Activated naive CD4-positive, alpha-beta T cell treated with anti-CD3 and anti-CD28 coated beads, Interleukin-2, amount 10 ng/mL, durations not matched to agents 7 days and 5 days (primary cell): Measurements from ENCODE around the gene UBE2QL1.

Experiments
- CTCF ChIA-PET: fragments of 350-600 bp; sonication (Branson Sonifier 250); formaldehyde crosslinking; loops from one replicate; lab custom pipeline; 2021; ENCODE audit warnings: antibody characterized with exemption; lab: Charles Lee
- DNase-seq: peaks from one replicate; pipeline ENCODE4 v3.0.0-alpha.2; 2020
- H3K27ac Mint-ChIP-seq: one replicate; pipeline ENCODE4 v1.8.0; 2021; ENCODE audit warnings: mild to moderate bottlenecking, moderate library complexity, mixed read lengths
- H3K27me3 Mint-ChIP-seq: one replicate; pipeline ENCODE4 v1.8.0; 2021; ENCODE audit warnings: mild to moderate bottlenecking, mixed read lengths
- H3K36me3 Mint-ChIP-seq: one replicate; pipeline ENCODE4 v1.8.0; 2021; ENCODE audit warnings: mixed read lengths
- H3K4me1 Mint-ChIP-seq: one replicate; pipeline ENCODE4 v1.8.0; 2021; ENCODE audit warnings: mixed read lengths
- H3K4me3 Mint-ChIP-seq: one replicate; pipeline ENCODE4 v1.8.0; 2021; ENCODE audit warnings: mild to moderate bottlenecking, moderate library complexity, mixed read lengths
- H3K9me3 Mint-ChIP-seq: one replicate; pipeline ENCODE4 v1.8.0; 2021; ENCODE audit warnings: mixed read lengths

UBE2QL1 gene

GRCh38 chr5:6417657-6418056 is 31.0 kb upstream of the UBE2QL1 start:
- Mint-ChIP-seq H3K27ac (no peak overlapping the region), H3K36me3 (no peaks in the 10 kb centered on the region), H3K4me3 (no peak overlapping the region), H3K9me3 (no peaks in the 10 kb centered on the region), H3K27me3 (peaks cover 31% of the 10 kb centered on the region), H3K4me1 (no peaks in the 10 kb centered on the region)
- DNase-seq: no peak
- CTCF ChIA-PET: interaction anchor here (1.1 kb wide), 1 partner anchor 25 kb away, joined by 3 read pairs; no protein-coding TSS in a partner anchor

- Mint-ChIP-seq H3K9me3 (no peaks in the 10 kb centered on the region), H3K27me3 (peaks cover 25% of the 10 kb centered on the region), H3K27ac (no peak overlapping the region), H3K36me3 (no peaks in the 10 kb centered on the region), H3K4me3 (no peak overlapping the region), H3K4me1 (no peaks in the 10 kb centered on the region)
- CTCF ChIA-PET: interaction anchor here (1.1 kb wide), 1 partner anchor 24 kb away, joined by 3 read pairs; no protein-coding TSS in a partner anchor
- no peak for DNase-seq
Measured at GRCh38 chr5:6418679-6419276, 29.9 kb upstream of the UBE2QL1 start.

DNA sequence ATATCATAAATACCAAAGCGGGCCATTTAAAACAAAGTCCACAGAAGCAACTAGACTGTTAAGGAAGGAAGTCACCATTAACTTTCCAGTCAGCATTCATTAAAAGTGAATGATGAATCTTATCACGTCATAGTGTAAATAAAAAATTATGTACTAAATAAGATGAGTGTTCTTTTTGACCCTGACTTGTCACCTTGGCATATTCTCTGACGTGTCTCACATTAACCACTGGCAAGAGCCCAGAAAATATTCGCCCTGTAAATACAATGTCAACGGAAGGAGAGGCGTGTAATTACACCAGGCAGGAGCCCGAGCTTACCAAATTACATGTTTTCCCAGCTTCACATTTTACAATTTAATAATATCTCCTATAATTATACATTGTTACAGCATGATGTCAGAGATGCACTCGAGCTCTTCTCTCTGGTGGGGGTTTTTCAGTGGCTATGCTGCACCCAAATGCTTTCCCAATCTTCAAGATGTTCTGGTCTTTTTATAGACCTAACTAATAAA is 29.3 kb upstream of the UBE2QL1 start:
- Mint-ChIP-seq H3K36me3 (no peaks in the 10 kb centered on the region), H3K9me3 (no peaks in the 10 kb centered on the region), H3K4me1 (no peaks in the 10 kb centered on the region), H3K27me3 (peaks cover 27% of the 10 kb centered on the region), H3K4me3 (no peak overlapping the region), H3K27ac (no peak overlapping the region)
- DNase-seq: no peak
- CTCF ChIA-PET: no interaction called here

DNA sequence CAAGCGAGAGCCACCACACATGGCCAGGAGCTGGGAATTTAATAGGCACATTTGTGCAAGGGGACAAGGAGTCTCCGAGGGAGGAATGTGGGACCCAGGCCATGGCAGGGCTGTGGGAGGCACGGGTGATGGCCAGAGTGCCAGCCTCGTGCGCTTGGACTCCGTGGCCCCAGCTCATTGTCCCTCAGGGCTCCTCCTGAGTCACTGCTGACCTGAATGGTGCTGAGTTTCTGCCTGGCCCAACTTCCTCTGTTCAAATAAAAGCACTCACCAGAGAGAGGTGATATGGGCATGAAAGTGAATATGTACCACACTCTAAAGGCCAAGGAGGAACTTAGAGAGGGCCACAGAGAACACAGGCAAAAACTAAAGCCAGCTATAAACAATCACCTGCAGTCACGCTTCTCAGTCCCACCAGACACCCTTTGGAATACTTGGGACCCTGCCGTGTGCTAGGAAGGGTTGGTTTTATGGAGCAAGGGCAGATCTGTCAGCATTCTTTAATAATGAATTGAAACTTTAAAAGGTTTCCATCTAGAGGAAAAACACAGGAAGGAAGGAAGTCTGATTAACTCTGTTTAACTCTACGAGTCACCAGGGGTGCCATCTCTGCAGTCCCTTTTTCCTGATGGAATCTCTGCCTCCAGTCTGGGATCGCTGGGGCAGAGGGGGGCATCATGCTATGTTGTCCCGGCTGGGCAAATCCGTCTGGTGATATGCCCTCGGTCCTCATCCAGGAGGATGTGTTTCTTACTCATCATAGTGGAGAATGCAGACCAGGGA is 25.1 kb upstream of the UBE2QL1 start:
- H3K4me1 Mint-ChIP-seq: no peaks in the 10 kb centered on the region
- peaks cover 35% of the 10 kb centered on the region for H3K27me3 Mint-ChIP-seq
- no peak for DNase-seq
- no peaks in the 10 kb centered on the region for H3K9me3 Mint-ChIP-seq
- H3K27ac Mint-ChIP-seq: no peak overlapping the region
- H3K36me3 Mint-ChIP-seq: no peaks in the 10 kb centered on the region
- CTCF ChIA-PET: no interaction called here
- H3K4me3 Mint-ChIP-seq: no peak overlapping the region

DNA sequence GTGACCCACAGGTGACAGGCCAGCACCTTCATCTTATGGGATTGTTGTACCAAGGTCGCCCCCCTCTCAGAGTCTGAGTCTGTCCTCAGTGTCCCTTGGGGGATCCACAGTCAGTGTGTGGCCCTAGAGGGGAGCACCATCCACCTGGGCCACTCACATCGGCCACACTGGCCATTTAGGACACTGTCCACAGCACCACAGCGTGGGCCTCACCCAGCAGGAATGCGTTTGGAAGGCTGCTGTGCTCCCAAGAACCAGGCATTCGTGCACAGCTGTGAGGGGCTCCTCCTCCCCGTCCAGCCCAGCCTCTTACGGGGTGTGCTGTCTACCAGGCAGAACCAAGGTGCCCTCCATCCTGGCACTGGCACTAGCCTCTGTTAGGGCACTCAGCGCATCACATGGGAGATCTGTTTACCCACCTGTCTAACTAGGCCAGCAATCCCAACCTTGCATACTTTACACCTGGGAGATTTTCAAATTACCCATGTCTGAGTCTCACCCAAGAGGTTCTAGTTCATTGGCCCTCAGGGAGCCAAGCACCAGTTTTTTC is 24.5 kb upstream of the UBE2QL1 start:
- Mint-ChIP-seq H3K27me3 (peaks cover 35% of the 10 kb centered on the region), H3K9me3 (no peaks in the 10 kb centered on the region), H3K27ac (no peak overlapping the region), H3K4me3 (no peak overlapping the region), H3K4me1 (no peaks in the 10 kb centered on the region), H3K36me3 (no peaks in the 10 kb centered on the region)
- CTCF ChIA-PET: no interaction called here
- DNase-seq: no peak

DNA sequence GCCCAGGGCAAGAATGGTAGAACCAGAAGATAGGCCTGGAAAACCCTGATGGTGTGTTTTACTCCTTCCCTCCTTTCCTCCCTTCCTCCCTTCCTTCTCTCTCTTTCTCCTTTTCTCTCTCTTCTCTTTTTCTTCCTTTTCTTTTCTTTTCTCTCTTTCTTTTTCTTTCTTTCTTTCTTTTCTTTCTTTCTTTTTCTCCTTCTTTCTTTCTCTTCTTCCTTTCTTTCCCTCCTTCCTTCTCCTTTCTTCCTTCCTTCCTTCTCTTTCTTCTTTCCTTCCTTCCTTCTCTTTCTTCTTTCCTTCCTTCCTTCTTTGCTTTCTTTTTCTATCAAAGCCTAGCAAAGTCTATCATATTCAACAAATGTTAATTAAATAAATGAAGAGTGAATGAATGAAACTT is 24.0 kb upstream of the UBE2QL1 start:
- CTCF ChIA-PET: no interaction called here
- no peaks in the 10 kb centered on the region for H3K4me1 Mint-ChIP-seq
- H3K27me3 Mint-ChIP-seq: peaks cover 35% of the 10 kb centered on the region
- H3K9me3 Mint-ChIP-seq: no peaks in the 10 kb centered on the region
- no peak for DNase-seq
- no peak overlapping the region for H3K4me3 Mint-ChIP-seq
- no peak overlapping the region for H3K27ac Mint-ChIP-seq
- no peaks in the 10 kb centered on the region for H3K36me3 Mint-ChIP-seq

- Mint-ChIP-seq H3K4me1 (no peaks in the 10 kb centered on the region), H3K27me3 (peaks cover 35% of the 10 kb centered on the region), H3K27ac (peak overlapping the region; percentile 2), H3K4me3 (no peak overlapping the region), H3K9me3 (no peaks in the 10 kb centered on the region), H3K36me3 (no peaks in the 10 kb centered on the region)
- CTCF ChIA-PET: no interaction called here
- DNase-seq: no peak
Measured at GRCh38 chr5:6427694-6428093, 21.0 kb upstream of the UBE2QL1 start.

DNA sequence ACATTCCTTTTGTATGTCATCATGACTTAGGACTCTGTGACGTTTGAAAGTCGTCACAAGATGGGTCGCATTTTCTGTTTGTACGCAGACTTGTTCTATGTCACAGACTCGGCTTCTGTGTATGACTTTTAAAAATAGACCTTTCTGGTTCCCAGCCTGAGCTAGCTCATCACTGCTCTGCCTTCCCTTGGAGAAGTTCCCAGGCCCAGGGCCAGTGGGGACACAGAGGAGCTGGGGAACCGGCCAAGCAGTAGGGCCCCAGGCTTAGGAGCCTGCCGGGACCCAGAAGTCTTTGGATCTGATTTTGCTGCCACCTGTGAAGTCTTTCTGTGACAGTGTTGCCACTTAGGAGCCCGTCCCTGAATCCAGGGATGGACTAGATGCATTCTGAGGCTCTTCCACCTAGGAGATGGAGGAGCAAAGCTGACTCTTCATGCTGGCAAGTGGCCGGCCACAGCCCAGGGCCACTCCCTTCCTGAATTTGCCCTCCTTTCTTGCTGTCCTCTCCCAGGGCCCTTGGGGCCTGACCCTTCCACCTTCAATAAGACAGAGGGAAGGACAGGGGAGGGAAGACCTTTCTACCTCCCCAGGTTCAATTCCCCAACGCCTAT is 18.1 kb upstream of the UBE2QL1 start:
- no peaks in the 10 kb centered on the region for H3K9me3 Mint-ChIP-seq
- no peaks in the 10 kb centered on the region for H3K4me1 Mint-ChIP-seq
- CTCF ChIA-PET: no interaction called here
- H3K36me3 Mint-ChIP-seq: no peaks in the 10 kb centered on the region
- no peak for DNase-seq
- H3K27me3 Mint-ChIP-seq: peaks cover 32% of the 10 kb centered on the region
- H3K27ac Mint-ChIP-seq: no peak overlapping the region
- H3K4me3 Mint-ChIP-seq: no peak overlapping the region

DNA sequence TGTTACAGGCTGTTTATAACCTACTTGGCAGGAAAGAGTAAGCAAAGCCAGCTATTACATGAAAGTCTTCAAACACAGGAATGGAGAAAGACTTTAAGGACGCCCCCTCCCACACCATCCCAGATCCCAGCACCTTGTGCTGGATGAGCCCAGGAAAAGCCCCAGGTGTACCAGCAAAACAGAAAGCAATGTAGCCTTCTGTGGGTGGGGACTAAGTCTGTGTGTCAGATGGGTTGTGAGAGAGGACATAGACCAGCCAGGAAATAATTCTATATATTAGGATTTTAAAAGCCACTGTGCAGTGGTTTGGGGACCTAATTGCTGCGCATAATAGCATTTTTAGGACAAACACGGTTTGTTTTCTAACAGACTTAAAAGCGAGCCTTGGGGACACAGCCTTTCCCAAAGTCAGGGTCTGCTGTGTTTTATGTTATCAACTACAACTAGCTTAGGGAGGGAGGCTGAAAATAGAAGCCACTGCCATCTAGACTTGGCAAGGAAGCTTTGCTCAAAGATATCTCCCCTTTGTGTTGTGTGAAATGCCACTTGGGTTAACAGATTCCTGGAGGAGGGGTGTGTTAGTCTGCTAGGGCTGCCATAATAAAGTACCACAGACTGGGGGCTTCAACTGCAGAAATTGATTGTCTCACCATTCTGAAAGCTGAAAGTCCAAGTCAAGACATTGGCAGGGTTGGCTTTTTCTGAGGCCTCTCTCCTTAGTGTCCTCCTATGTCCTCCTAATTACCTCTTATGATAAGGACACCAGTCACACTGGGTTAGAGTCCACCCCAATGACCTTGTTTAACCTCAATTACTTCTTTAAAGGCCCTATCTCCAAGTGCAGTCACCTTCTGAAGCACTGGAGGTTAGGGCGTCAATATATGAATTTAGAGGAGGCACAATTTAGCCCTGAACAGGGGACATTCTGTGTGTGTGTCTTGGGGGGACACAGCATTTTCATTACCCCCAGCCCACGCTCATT is 17.2 kb upstream of the UBE2QL1 start:
- DNase-seq: no peak
- Mint-ChIP-seq H3K27ac (no peak overlapping the region), H3K27me3 (peaks cover 33% of the 10 kb centered on the region), H3K4me3 (no peak overlapping the region), H3K36me3 (no peaks in the 10 kb centered on the region), H3K9me3 (no peaks in the 10 kb centered on the region), H3K4me1 (no peaks in the 10 kb centered on the region)
- CTCF ChIA-PET: interaction anchor here (0.6 kb wide), 1 partner anchor 153 kb away, joined by 4 read pairs; no protein-coding TSS in a partner anchor

GRCh38 chr5:6432206-6432605 is 16.5 kb upstream of the UBE2QL1 start:
- no peaks in the 10 kb centered on the region for H3K9me3 Mint-ChIP-seq
- DNase-seq: no peak
- peaks cover 26% of the 10 kb centered on the region for H3K27me3 Mint-ChIP-seq
- CTCF ChIA-PET: no interaction called here
- H3K4me1 Mint-ChIP-seq: no peaks in the 10 kb centered on the region
- no peak overlapping the region for H3K4me3 Mint-ChIP-seq
- H3K27ac Mint-ChIP-seq: no peak overlapping the region
- H3K36me3 Mint-ChIP-seq: no peaks in the 10 kb centered on the region

GRCh38 chr5:6434731-6435130 is 13.9 kb upstream of the UBE2QL1 start:
- DNase-seq: no peak
- Mint-ChIP-seq H3K36me3 (no peaks in the 10 kb centered on the region), H3K27ac (no peak overlapping the region), H3K4me1 (no peaks in the 10 kb centered on the region), H3K27me3 (peaks cover 31% of the 10 kb centered on the region), H3K4me3 (no peak overlapping the region), H3K9me3 (no peaks in the 10 kb centered on the region)
- CTCF ChIA-PET: interaction anchor here (0.9 to 1.1 kb wide), 2 partner anchors 453 to 937 kb away, joined by 3 read pairs; no protein-coding TSS in a partner anchor

- Mint-ChIP-seq H3K27me3 (peaks cover 35% of the 10 kb centered on the region), H3K9me3 (no peaks in the 10 kb centered on the region), H3K27ac (peak overlapping the region; percentile 67), H3K4me1 (no peaks in the 10 kb centered on the region), H3K36me3 (no peaks in the 10 kb centered on the region), H3K4me3 (no peak overlapping the region)
- peak; percentile 41 for DNase-seq
- CTCF ChIA-PET: interaction anchor here (0.6 to 1.1 kb wide), 4 partner anchors 14 to 1475 kb away, joined by 3 read pairs; partner anchors contain the start of gene UBE2QL1
Measured at GRCh38 chr5:6435356-6435755, 13.3 kb upstream of the UBE2QL1 start.

- no peaks in the 10 kb centered on the region for H3K9me3 Mint-ChIP-seq
- no peak overlapping the region for H3K4me3 Mint-ChIP-seq
- CTCF ChIA-PET: interaction anchor here (1.1 kb wide), 1 partner anchor 17 kb away, joined by 4 read pairs; no protein-coding TSS in a partner anchor
- H3K36me3 Mint-ChIP-seq: no peaks in the 10 kb centered on the region
- DNase-seq: no peak
- H3K27ac Mint-ChIP-seq: no peak overlapping the region
- no peaks in the 10 kb centered on the region for H3K4me1 Mint-ChIP-seq
- peaks cover 33% of the 10 kb centered on the region for H3K27me3 Mint-ChIP-seq
Measured at GRCh38 chr5:6436715-6437331, 11.8 kb upstream of the UBE2QL1 start.
